ENCODE measurements around the gene HDAC7. TPM values are rescaled to one million over a fixed set of nuclear protein-coding genes. Genes with fewer than 3 reads are reported as not detected.
A peak's percentile ranks its signal among the peaks of the same experiment; 100 is the strongest.

Gene HDAC7
- total and polyA plus RNA-seq, 2 donors from 2014 or later, result 35.0 to 132 TPM

DNA sequence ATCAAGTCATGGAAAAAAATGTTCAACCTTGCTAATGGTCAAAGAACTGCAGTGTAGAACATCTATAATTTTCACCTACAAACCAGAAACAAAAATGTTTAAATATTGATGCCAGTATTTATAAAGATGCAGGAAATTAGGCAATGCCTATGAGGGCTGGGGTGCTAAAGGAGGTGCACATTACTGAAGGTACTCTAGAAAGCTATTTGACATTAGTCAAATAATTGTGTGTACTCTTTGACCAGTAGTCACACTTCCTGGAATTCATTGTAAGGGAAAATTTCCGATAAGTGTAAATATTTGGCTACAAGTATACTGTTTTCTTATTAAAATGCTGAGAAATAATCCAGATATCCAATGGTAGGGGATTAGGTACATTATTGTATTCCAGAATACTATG is 36.4 kb upstream of the HDAC7 start:
- Histone ChIP-seq H3K4me1 (ENCODE audit: control insufficient read depth in 2 of 3, insufficient read depth in 2 of 3, low read depth in 1 of 3, low read length in 3 of 3) (peaks cover 0 to 3% (median 0%) of the 10 kb centered on the region in 3 donors), H3K36me3 (ENCODE audit: control insufficient read depth in 2 of 3, insufficient read depth in 3 of 3, low read length in 3 of 3) (peaks cover 0 to 19% (median 2%) of the 10 kb centered on the region in 3 donors), H3K27me3 (ENCODE audit: control insufficient read depth, insufficient read depth, low read length) (no peaks in the 10 kb centered on the region), H3K4me3 (ENCODE audit: low read length in 3 of 3) (no peak overlapping the region), H3K9me3 (ENCODE audit: control insufficient read depth in 2 of 3, insufficient read depth in 1 of 3, low read length in 3 of 3) (no peaks in the 10 kb centered on the region), H3K27ac (ENCODE audit: low read depth in 2 of 2, low read length in 2 of 2) (no peak overlapping the region), H3K9ac (ENCODE audit: low read length in 3 of 3) (no peak overlapping the region)
- TF ChIP-seq, protein P1, sequence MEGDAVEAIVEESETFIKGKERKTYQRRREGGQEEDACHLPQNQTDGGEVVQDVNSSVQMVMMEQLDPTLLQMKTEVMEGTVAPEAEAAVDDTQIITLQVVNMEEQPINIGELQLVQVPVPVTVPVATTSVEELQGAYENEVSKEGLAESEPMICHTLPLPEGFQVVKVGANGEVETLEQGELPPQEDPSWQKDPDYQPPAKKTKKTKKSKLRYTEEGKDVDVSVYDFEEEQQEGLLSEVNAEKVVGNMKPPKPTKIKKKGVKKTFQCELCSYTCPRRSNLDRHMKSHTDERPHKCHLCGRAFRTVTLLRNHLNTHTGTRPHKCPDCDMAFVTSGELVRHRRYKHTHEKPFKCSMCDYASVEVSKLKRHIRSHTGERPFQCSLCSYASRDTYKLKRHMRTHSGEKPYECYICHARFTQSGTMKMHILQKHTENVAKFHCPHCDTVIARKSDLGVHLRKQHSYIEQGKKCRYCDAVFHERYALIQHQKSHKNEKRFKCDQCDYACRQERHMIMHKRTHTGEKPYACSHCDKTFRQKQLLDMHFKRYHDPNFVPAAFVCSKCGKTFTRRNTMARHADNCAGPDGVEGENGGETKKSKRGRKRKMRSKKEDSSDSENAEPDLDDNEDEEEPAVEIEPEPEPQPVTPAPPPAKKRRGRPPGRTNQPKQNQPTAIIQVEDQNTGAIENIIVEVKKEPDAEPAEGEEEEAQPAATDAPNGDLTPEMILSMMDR (IDR thresholded peaks at IDR 0.05; ENCODE audit: borderline replicate concordance, extremely low read depth, insufficient read depth), result no peak
- intact Hi-C loops (cut with DNase I), result no loop called here
- FAIRE-seq, result no peak
- DNase-seq, result no peak

DNA sequence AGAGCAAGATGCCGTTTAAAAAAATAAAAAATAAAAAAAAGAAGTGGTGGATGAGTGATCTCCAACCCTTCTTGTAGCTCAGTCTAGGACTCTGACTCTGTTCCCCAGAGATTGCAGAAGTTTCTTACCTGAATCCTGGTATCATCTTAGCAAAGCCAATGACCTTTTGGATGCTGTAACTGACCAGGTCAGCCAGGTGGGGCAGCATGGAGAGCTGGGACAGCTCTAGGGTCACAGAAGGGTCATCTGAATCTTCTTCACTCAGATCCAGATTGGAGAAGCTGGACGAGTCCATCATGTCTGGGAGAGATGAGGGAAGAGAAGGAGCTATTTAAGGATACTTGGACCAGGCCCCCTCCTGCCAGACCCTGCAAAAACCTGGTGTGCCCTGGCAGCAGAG is 35.8 kb upstream of the HDAC7 start:
- Histone ChIP-seq H3K4me1 (ENCODE audit: control insufficient read depth in 2 of 3, insufficient read depth in 2 of 3, low read depth in 1 of 3, low read length in 3 of 3) (peaks cover 0 to 3% (median 0%) of the 10 kb centered on the region in 3 donors), H3K27me3 (ENCODE audit: control insufficient read depth, insufficient read depth, low read length) (no peaks in the 10 kb centered on the region), H3K9ac (ENCODE audit: low read length in 3 of 3) (no peak overlapping the region), H3K9me3 (ENCODE audit: control insufficient read depth in 2 of 3, insufficient read depth in 1 of 3, low read length in 3 of 3) (no peaks in the 10 kb centered on the region), H3K36me3 (ENCODE audit: control insufficient read depth in 2 of 3, insufficient read depth in 3 of 3, low read length in 3 of 3) (peaks cover 0 to 21% (median 5%) of the 10 kb centered on the region in 3 donors), H3K27ac (ENCODE audit: low read depth in 2 of 2, low read length in 2 of 2) (no peak overlapping the region), H3K4me3 (ENCODE audit: low read length in 3 of 3) (no peak overlapping the region)
- FAIRE-seq, result no peak
- TF ChIP-seq, protein P1 (IDR thresholded peaks at IDR 0.05; ENCODE audit: borderline replicate concordance, extremely low read depth, insufficient read depth), result no peak
- intact Hi-C loops (cut with DNase I), result no loop called here
- DNase-seq, result no peak

DNA sequence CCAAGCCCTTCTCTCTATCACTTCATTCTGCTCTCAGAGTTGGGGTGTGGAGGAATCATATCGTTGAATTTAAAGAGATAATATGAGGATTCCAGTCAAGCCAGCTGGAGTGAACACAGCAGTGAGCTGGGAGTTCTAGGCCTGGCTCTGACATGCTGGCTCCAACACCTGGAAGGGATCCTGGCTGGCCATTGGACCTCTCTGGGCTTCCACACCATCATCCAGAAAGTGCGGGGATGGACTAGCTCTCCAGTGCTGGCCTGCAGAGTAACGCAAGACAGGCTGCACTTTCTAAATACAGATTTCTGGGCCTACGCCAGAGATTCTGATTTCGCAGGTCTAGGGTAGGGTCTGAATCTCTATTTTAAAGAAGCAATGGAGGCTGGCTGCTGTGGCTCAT is 34.8 kb upstream of the HDAC7 start:
- no peaks in the 10 kb centered on the region for H3K9me3 ChIP-seq (ENCODE audit: control insufficient read depth in 2 of 3, insufficient read depth in 1 of 3, low read length in 3 of 3)
- no peak for FAIRE-seq
- no peak for DNase-seq
- intact Hi-C loops (cut with DNase I), result no loop called here
- H3K27ac ChIP-seq (ENCODE audit: low read depth in 2 of 2, low read length in 2 of 2), result no peak overlapping the region
- H3K4me1 ChIP-seq (ENCODE audit: control insufficient read depth in 2 of 3, insufficient read depth in 2 of 3, low read depth in 1 of 3, low read length in 3 of 3), result peaks cover 0 to 3% (median 0%) of the 10 kb centered on the region in 3 donors
- no peak overlapping the region for H3K4me3 ChIP-seq (ENCODE audit: low read length in 3 of 3)
- H3K9ac ChIP-seq (ENCODE audit: low read length in 3 of 3), result no peak overlapping the region
- H3K36me3 ChIP-seq (ENCODE audit: control insufficient read depth in 2 of 3, insufficient read depth in 3 of 3, low read length in 3 of 3), result peaks cover 0 to 21% (median 5%) of the 10 kb centered on the region in 3 donors
- TF ChIP-seq, protein P1 (IDR thresholded peaks at IDR 0.05; ENCODE audit: borderline replicate concordance, extremely low read depth, insufficient read depth), result no peak
- no peaks in the 10 kb centered on the region for H3K27me3 ChIP-seq (ENCODE audit: control insufficient read depth, insufficient read depth, low read length)

DNA sequence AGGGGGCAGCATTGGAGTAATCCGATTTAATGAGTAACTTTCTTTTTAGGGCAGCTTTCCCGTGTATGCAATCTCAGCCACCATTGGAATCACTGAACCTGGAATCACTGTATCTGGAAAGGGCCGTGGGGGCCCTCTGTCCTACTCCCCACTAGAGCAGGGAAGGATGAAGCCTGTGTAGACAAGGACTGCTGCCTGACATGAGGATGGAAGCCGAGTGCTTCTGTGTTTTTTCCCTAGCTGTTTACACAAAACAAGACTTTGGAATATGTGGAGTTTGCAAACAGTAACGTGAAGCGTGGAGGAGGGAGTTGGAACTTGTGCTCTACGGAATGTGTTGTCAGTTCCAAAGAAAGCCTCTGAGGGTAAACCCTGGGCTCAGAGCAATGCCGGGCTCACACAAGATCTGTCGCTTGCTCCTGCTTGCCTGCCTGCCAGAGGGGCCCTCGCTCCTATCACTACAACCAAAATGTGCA is 32.4 kb upstream of the HDAC7 start:
- Histone ChIP-seq H3K27ac (ENCODE audit: low read depth in 2 of 2, low read length in 2 of 2) (no peak overlapping the region), H3K9me3 (ENCODE audit: control insufficient read depth in 2 of 3, insufficient read depth in 1 of 3, low read length in 3 of 3) (no peaks in the 10 kb centered on the region), H3K4me3 (ENCODE audit: low read length in 3 of 3) (no peak overlapping the region), H3K9ac (ENCODE audit: low read length in 3 of 3) (no peak overlapping the region), H3K27me3 (ENCODE audit: control insufficient read depth, insufficient read depth, low read length) (no peaks in the 10 kb centered on the region), H3K4me1 (ENCODE audit: control insufficient read depth in 2 of 3, insufficient read depth in 2 of 3, low read depth in 1 of 3, low read length in 3 of 3) (no peaks in the 10 kb centered on the region), H3K36me3 (ENCODE audit: control insufficient read depth in 2 of 3, insufficient read depth in 3 of 3, low read length in 3 of 3) (peaks cover 0 to 22% (median 5%) of the 10 kb centered on the region in 3 donors)
- FAIRE-seq, result no peak
- TF ChIP-seq, protein P1 (IDR thresholded peaks at IDR 0.05; ENCODE audit: borderline replicate concordance, extremely low read depth, insufficient read depth), result no peak
- DNase-seq, result peak in 1 of 5 donors; percentile 62
- intact Hi-C loops (cut with DNase I), result no loop called here

All from kidney (tissue), 14 donors.